Glomerular visceral epithelial cell (primary cell): ENCODE results near the gene EMX2.

ENCODE experiments used
- DNase-seq: peaks from one replicate; pipeline ENCODE4 v3.0.0-alpha.2; 2016; ENCODE audit errors: extremely low spot score

EMX2 gene

GRCh38 chr10:117532003-117532385 is 10.6 kb upstream of the EMX2 start:
- DNase-seq, result no peak

DNA sequence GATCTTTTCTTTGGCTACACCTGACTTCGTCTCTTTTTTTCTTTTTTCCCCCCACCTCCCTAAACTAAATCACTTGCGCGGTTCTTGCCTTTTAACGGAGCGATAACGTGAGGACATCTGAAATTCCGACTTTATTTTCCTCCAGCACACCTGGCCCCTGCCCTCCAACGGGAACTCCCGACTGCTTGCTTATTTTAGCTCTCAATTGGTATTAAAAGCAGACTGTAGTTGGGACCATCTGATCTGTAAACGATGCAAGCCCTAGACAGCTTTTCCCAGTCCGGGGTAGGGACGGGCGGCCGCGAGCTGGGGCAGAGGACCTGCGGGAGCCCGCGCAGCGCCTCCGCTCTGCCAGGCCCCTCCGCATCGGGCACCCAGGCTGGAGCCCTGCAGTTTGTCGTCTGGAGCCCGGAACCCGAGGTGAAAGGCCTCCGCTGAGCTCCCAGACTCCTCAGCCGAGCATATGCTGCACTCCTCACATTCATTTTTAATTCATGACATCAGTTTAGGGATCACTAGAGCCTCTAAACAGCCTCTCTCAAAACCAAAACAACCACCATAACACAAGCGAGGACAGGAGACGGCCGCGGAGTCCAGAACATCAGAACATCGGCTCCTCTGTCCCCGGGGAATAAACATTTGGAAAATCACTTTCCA is 10.0 kb upstream of the EMX2 start:
- DNase-seq, result no peak

GRCh38 chr10:117533507-117534281 is 8.9 kb upstream of the EMX2 start:
- no peak for DNase-seq

GRCh38 chr10:117534321-117535297 is 7.9 kb upstream of the EMX2 start:
- no peak for DNase-seq

DNA sequence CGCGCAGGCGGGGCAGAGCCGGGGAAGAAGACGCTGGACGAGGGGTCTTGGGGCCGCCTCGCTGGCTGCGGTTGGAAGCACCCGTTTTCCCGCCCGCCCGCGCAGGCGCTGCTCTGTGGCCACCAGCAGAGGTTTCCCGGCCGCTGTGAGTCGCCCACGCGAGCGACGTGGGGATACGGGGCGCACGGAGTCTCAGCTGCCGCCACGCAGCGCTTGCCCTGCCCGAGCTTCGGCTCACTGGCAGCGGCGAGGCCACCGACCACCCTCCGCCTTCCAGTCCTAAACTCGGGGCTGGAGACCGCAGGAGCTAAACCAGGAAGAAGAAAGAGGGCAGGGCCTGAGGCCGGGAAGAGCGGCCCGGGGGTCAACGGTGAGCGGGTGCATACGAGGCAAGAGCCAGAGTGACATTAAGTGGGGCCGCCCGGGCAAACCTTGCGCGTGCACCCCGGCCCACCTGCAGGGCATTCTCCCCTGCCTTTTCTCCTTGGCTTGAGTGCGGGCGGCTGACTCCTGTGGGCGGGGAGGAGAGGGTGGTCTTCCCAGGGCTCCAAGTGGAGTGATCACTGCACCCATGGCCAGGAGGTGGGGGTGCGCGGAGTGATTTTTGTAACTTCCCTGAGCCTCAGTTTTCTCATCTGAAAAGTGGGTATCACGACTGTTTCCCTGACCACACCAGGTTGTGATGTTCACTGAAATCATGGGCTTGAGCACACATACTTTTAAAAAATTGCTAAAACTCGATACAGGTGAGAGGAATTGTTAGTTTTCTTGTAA is 7.1 kb upstream of the EMX2 start:
- no peak for DNase-seq

GRCh38 chr10:117536072-117536865 is 6.3 kb upstream of the EMX2 start:
- no peak for DNase-seq

GRCh38 chr10:117536866-117537435 is 5.6 kb upstream of the EMX2 start:
- no peak for DNase-seq

DNA sequence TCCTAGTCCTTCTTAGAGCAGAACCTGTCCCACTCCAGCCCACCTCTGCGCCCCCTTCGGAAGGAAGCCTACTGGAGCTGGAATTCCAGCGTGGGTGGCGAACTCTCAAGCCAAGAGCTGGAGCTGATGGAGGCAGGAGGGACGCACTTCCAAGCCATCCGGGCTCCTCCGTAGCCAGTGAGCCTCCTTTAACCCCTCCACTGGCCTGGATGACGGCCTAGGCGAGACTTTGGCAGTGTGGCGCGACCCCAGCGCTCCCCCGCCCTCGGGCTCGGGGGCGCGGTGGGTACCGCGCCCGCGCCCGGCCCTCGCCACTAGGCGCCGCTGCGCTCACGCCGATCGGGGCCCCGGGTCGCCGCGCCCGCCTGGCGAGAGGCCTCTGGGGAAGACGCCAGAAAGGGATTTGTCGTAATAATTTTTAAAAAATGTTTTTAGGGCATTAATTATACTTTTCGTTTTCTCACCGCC is 5.1 kb upstream of the EMX2 start:
- DNase-seq, result no peak

DNA sequence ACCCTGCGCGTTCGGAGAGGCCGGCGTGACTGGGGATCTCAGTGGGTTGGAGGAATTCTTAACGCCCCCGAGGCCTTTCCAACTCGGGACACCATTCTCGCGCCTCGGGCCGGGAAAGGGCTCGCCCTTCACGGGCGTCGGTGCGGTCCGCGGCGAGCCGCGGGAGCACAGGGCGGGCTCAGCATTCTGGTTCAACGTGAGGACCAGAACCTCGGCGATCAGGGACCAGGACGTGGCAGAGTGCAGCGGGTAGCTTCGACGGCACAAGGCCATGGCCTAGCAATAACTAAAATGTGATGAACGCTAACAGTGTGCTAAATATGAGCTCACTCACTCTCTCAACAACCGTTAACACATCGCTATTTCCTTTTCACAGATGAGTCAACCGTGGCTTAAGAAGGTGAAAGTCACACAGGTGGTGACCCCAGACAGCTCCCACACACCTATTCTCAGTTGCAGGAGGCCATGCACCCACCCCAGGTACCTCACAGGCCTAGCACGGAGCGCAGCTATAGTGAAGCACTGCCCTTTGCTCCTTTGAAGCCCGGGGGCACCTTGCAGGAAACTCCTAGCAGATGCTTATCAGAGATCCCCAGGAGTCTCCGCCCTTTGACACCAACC is 4.5 kb upstream of the EMX2 start:
- DNase-seq, result no peak

GRCh38 chr10:117539361-117539773 is 3.2 kb upstream of the EMX2 start:
- peak; percentile 16 for DNase-seq

GRCh38 chr10:117539903-117540639 is 2.5 kb upstream of the EMX2 start:
- no peak for DNase-seq

DNA sequence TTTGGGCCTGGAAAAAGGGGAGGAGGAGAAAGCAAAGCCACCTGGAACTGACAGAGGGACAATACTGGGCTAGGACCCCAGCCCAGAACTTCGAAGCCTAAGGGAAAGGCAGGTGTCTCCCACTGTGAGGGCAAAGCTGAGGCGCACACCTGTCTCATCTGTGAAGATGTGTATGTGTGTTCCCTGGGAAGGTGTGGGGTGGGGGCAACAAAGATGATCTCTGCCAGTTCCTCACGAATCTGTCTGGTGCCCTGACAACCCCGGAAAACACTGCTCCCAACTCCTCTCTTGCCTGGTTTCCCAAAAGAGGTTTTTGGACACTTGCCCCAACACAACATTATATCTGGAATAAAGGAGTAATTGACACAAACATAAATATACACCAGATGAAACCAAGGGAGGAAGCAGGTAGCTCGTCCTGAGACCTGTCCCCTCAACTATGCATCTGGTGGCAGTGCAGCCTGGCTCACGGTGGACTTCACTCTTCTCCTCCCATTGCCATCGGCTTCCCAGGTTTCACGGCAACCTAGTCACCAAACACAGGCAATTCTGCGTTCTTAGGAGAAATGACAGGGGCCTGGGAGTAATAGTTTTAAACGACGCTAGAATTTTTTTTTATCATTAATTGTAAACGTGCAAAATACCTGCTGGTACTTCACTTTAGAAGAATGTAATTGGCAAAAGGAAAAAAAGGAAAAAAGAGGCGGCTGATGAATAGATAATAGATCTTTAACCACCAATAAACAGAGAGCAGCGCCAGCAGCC is 1.7 kb upstream of the EMX2 start:
- no peak for DNase-seq

GRCh38 chr10:117541405-117541908 is 1.1 kb upstream of the EMX2 start:
- no peak for DNase-seq

GRCh38 chr10:117541909-117542705 is 439 bp upstream of the EMX2 start:
- peak; percentile 17 for DNase-seq

DNA sequence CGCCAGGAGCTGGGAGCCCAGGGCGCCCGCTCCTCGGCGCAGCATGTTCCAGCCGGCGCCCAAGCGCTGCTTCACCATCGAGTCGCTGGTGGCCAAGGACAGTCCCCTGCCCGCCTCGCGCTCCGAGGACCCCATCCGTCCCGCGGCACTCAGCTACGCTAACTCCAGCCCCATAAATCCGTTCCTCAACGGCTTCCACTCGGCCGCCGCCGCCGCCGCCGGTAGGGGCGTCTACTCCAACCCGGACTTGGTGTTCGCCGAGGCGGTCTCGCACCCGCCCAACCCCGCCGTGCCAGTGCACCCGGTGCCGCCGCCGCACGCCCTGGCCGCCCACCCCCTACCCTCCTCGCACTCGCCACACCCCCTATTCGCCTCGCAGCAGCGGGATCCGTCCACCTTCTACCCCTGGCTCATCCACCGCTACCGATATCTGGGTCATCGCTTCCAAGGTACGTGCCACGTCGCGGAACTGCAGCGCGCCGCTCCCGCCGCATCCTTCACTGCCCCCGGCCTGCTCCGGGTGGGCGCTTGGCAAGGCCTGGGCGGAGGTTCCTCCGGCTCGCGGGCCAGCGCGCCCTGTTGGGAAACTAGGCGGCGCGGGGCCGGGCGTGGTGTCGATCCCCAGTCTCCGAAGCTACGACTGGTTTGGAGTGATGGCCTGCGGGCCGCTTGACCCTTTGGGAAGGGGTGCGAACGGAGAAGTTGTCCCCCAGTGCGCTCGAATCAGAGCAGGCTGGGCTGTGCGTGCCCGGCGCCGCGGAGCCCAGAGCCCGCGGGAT is 868 bp downstream of the EMX2 start:
- DNase-seq, result peak; percentile 17

- no peak for DNase-seq
These were observed 1.6 kb downstream of the EMX2 start for GRCh38 chr10:117544004-117544701.
